HepG2 (cell line): ENCODE data around the gene MROH2A. TPM values are rescaled to one million over a fixed set of nuclear protein-coding genes. Genes with fewer than 3 reads are reported as not detected.

Experiments
- ATAC-seq: fragments of 200-7000 bp; cut with Tn5 transposase; 3 replicates; pipeline ENCODE4 v1.9.1; 2020; ENCODE audit warnings: mild to moderate bottlenecking, moderate library complexity
- BruUV-seq: library from RNA; stranded (reverse); fragments of 400-500 nt; replicated peaks from 2 replicates; lab custom pipeline; 2021; lab: Mats Ljungman, UMichigan
- CTCF ChIA-PET: fragments of 300-600 bp; formaldehyde crosslinking; extraction: SDS; loops from one replicate; lab custom pipeline; 2021; ENCODE audit warnings: low total read pairs, inconsistent platforms, low intra/inter-chr PET ratio; lab: Yijun Ruan, JAX
- POLR2A ChIA-PET: fragments of 350-600 bp; sonication (Branson Sonifier 250); formaldehyde crosslinking; loops from one replicate; lab custom pipeline; 2020; ENCODE audit warnings: antibody characterized with exemption, inconsistent platforms; lab: Yijun Ruan, JAX
- DNase-seq: peaks from one replicate; pipeline ENCODE4 v3.0.0-alpha.2; 2015; ENCODE audit warnings: low spot score
- FAIRE-seq: peaks from 3 replicates; lab custom pipeline; 2011; peaks lifted over from hg19 to GRCh38; lab: Jason Lieb, UNC
- H2AFZ ChIP-seq: one replicate; pipeline ENCODE4 v1.6.1; 2011; ENCODE audit warnings: low read length, inconsistent platforms
- H3K27ac ChIP-seq: fragments of 300-600 bp; 3 replicates; pipeline ENCODE4 v1.8.0; 2011; ENCODE audit warnings: mixed run types, mild to moderate bottlenecking, mixed read lengths, low read length, inconsistent platforms; ENCODE audit not compliant: insufficient read depth; ENCODE audit errors: extremely low read length
- H3K27me3 ChIP-seq, 2 experiments: fragments of 200-600 bp in 1 of 2; 2 replicates in 1 of 2; 3 replicates in 1 of 2; pipeline versions ENCODE4 v1.6.0 to v1.8.0; 2011; ENCODE audit warnings: low read length in 2 of 2, mild to moderate bottlenecking in 2 of 2, moderate library complexity in 2 of 2, inconsistent platforms in 1 of 2; ENCODE audit not compliant: insufficient read depth in 2 of 2, control insufficient read depth in 1 of 2
- H3K36me3 ChIP-seq, 2 experiments: fragments of 200-600 bp in 1 of 2; replicated peaks in 1 of 2; 2 replicates in 1 of 2; 3 replicates in 1 of 2; pipeline versions ENCODE4 v1.5.1 to v1.8.0; 2011; ENCODE audit warnings: low read length in 2 of 2, inconsistent platforms in 1 of 2; ENCODE audit not compliant: insufficient read depth in 2 of 2, control insufficient read depth in 1 of 2
- H3K4me1 ChIP-seq: 2 replicates; pipeline ENCODE4 v1.5.1; 2012; ENCODE audit warnings: low read length, inconsistent platforms; ENCODE audit not compliant: insufficient read depth
- H3K4me2 ChIP-seq: 2 replicates; pipeline ENCODE4 v1.6.0; 2011; ENCODE audit warnings: low read depth, low read length, inconsistent platforms
- H3K4me3 ChIP-seq, 3 experiments: fragments of 200-600 bp in 1 of 3; sonication (generic), shearing (Covaris generic) in 1 of 3; replicated peaks in 1 of 3; 2 replicates each; pipeline ENCODE4 v1.5.1; 2011 to 2016; ENCODE audit warnings: low read length in 3 of 3, inconsistent platforms in 2 of 3, low read depth in 2 of 3, mild to moderate bottlenecking in 2 of 3, control low read depth in 1 of 3, mixed read lengths in 1 of 3; ENCODE audit not compliant: insufficient read depth in 1 of 3
- H3K79me2 ChIP-seq: one replicate; pipeline ENCODE4 v1.6.1; 2011; ENCODE audit warnings: low read length, inconsistent platforms; ENCODE audit not compliant: insufficient read depth
- H3K9ac ChIP-seq: 2 replicates; pipeline ENCODE4 v1.6.0; 2011; ENCODE audit warnings: mild to moderate bottlenecking, low read depth, low read length, inconsistent platforms; ENCODE audit not compliant: insufficient read depth
- H3K9me3 ChIP-seq: 2 replicates; pipeline ENCODE4 v1.5.1; 2012; ENCODE audit warnings: mild to moderate bottlenecking, low read length
- H4K20me1 ChIP-seq: 2 replicates; pipeline ENCODE4 v1.6.0; 2011; ENCODE audit warnings: inconsistent platforms, mild to moderate bottlenecking, low read length, moderate library complexity; ENCODE audit not compliant: insufficient read depth
- HHEX ChIP-seq: IDR thresholded peaks from 2 replicates; pipeline ENCODE4 v1.6.1; 2016; ENCODE audit warnings: control low read depth
- HNRNPH1 ChIP-seq: fragments of 200-400 bp; formaldehyde crosslinking; optimal IDR thresholded peaks from 2 replicates; pipeline ENCODE3; 2017; ENCODE audit warnings: mild to moderate bottlenecking, low read depth, low read length
- KAT8 ChIP-seq: IDR thresholded peaks from 2 replicates; pipeline ENCODE4 v1.6.1; 2016; ENCODE audit warnings: missing genetic modification reagents, missing compliant biosample characterization
- PAF1 ChIP-seq: IDR thresholded peaks from 2 replicates; pipeline ENCODE4 v1.6.1; 2016; ENCODE audit warnings: missing genetic modification reagents, missing compliant biosample characterization
- ZNF629 ChIP-seq: sonication (generic); formaldehyde crosslinking; conservative IDR thresholded peaks from 2 replicates; pipeline ENCODE4 v1.5.0; 2020; ENCODE audit warnings: missing genetic modification reagents
- ZSCAN25 ChIP-seq: sonication (generic); formaldehyde crosslinking; IDR thresholded peaks from 2 replicates; pipeline ENCODE4 v1.8.0; 2022; ENCODE audit warnings: mild to moderate bottlenecking, missing genetic modification reagents
- WGBS: methylation state at CpG from one replicate; pipeline ENCODE4 v1.1.6; 2017; ENCODE audit warnings: low lambda C conversion rate; 5-methylcytosine and 5-hydroxymethylcytosine counted together
- in situ Hi-C: cut with HindIII; loops from 2 replicates; pipeline ENCODE4 v1.10.0; 2017; ENCODE audit warnings: low pct_unique_long_range_greater_than_20kb; ENCODE audit not compliant: extremely low pct_ligation_motif_present
- intact Hi-C: fragments of 100-400 bp; cut with micrococcal nuclease; formaldehyde crosslinking; loops from one replicate; pipeline ENCODE4 v1.10.0; 2022; ENCODE audit not compliant: unreplicated experiment
- polyA plus RNA-seq, 8 experiments: library from polyadenylated mRNA; depleted of rRNA in 3 of 8; stranded (reverse) in 7 of 8; unstranded in 1 of 8; fragments of >200 nt; fragmentation: Illumina TruSeq in 4 of 8; extraction: Trizol in 4 of 8; gene quantifications; 2 replicates each; pipeline versions ENCODE4 v1.2.1 to v1.2.3, GENCODE V29; 2011 to 2016; ENCODE audit warnings: low read depth in 4 of 8, missing spikeins in 1 of 8, mixed read lengths in 1 of 8; ENCODE audit not compliant: insufficient read depth in 1 of 8
- total RNA-seq, 5 experiments: library from RNA; depleted of rRNA; stranded (reverse); fragments of >200 nt; fragmentation: Illumina TruSeq; extraction: Trizol; gene quantifications; 2 replicates each; pipeline ENCODE4 v1.2.3, GENCODE V29; 2016; ENCODE audit warnings: low read depth in 1 of 5
- TF ChIP-seq, protein P1 (sequence below): sonication (generic); formaldehyde crosslinking; IDR thresholded peaks from 2 replicates; pipeline ENCODE4 v1.4.0; 2020; ENCODE audit warnings: missing genetic modification reagents

The MROH2A gene
- total and polyA plus RNA-seq, 2 of the 13 experiments (the other 11 are each of a cell fraction or from before 2014, with no cell fraction given): 0.03 to 0.04 TPM

DNA sequence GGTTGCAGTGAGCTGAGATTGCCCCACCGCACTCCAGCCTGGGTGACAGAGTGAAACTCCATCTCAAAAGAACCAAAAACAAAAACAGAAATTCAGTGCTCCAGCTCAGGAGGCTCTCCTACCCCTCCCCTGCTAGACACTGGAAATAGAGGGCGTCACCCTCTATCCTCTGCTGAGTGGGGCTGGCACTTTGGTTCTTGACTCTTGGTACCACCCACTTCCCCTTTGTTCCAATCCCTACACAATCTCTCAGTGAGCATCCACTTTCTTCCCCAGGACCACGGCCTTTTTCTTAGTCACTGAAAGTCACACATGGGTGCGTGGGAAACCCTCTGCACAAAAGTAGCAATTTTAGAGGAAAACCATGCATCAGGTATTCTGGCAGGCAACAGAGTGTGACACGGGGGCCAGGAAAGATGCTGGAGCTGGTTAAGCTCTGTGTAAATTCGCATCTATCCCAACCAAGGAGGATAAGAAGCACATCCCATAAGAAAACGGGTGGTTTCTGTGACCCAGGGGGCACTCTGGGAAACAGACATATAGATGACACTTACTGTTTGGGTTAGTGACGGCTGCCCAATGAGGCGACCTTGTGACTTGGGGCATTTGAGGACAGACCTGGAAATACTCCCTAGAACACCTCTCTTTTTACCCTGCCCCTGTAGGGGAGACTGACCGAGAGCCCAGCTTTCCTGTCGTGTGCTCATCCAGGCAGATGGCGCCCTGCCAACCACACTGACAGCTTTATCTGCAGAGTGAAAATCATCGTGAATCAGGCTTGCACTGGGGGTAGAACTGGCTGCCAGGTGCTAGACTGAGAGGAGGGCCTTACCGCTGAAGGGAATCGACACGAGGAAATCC lies 68.5 kb downstream of the MROH2A start:
- CTCF ChIA-PET: no interaction called here

DNA sequence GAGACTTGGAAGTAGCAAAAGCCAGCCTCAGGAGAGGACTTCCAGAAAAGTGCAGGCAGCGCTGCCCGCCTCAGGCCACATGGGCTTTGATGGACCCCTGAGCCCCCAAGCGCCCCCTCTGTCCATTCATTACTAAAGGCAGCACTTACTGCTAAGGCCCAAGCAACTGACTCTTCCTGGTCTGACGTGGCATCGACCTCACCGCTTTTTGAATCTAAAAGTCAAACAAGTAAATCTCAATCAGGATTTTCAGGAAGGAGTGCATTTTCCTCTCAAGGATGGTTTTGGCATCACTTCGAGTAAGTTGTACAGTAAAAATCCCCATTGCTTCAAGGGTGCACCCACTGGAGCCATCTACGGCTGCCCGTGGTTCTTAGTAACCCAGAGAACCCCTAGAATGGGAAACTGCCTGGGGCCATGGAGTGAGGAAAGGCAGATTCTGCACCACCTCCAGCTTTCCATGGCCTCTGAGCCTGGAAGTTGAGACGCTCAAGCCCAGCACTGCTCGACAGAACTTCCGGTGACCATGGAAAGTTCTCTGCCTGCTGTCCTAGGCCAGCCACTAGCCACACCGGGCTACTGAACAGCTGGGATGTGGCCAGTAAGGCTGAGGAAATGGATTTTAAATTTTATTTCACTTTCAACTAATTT lies 69.2 kb downstream of the MROH2A start:
- CTCF ChIA-PET: no interaction called here
- no peak overlapping the region for H2AFZ ChIP-seq
- H3K4me3 ChIP-seq: no peak overlapping the region
- H3K27ac ChIP-seq: no peak overlapping the region
- no peaks in the 10 kb centered on the region for H3K9me3 ChIP-seq
- no peak for FAIRE-seq
- TF ChIP-seq HHEX (CRISPR knock-in tag): no peak
- TF ChIP-seq ZNF629: no peak
- peaks cover 16% of the 10 kb centered on the region for H3K4me1 ChIP-seq
- H3K79me2 ChIP-seq: peaks cover 20% of the 10 kb centered on the region
- 97% methylated on average over 13 of the region's 13 CpGs for WGBS
- no peaks in the 10 kb centered on the region for H3K27me3 ChIP-seq
- peaks cover 7% of the 10 kb centered on the region; the same call in 1 of the 2 replicates for H4K20me1 ChIP-seq
- ATAC-seq: no peak; the same call in 2 of the 3 replicates
- no peak overlapping the region for H3K4me2 ChIP-seq
- POLR2A ChIA-PET: no interaction called here
- H3K36me3 ChIP-seq: peaks cover 56 to 95% of the 10 kb centered on the region in 2 experiments
- DNase-seq: no peak
- in situ Hi-C loops (loop anchor here (25.0 kb wide), 1 partner anchor 535 kb away; the partner anchor contains the start of gene SAG), intact Hi-C loops (no loop called here)
- H3K9ac ChIP-seq: no peak overlapping the region
- no TSS peak for BruUV-seq

More for the DNA sequence above, 68.5 kb downstream of the MROH2A start:
- no TSS peak for BruUV-seq
- Histone ChIP-seq H2AFZ (no peak overlapping the region), H3K4me3 (no peak overlapping the region), H4K20me1 (peaks cover 7% of the 10 kb centered on the region; the same call in 1 of the 2 replicates), H3K36me3 (peaks cover 61 to 95% of the 10 kb centered on the region in 2 experiments), H3K4me2 (no peak overlapping the region), H3K27ac (no peak overlapping the region), H3K4me1 (peaks cover 8% of the 10 kb centered on the region), H3K9me3 (no peaks in the 10 kb centered on the region), H3K9ac (no peak overlapping the region), H3K79me2 (peaks cover 14% of the 10 kb centered on the region), H3K27me3 (no peaks in the 10 kb centered on the region)
- no peak for ATAC-seq
- no peak for DNase-seq
- POLR2A ChIA-PET: no interaction called here
- intact Hi-C loops (no loop called here), in situ Hi-C loops (loop anchor here (25.0 kb wide), 1 partner anchor 534 kb away; the partner anchor contains the start of gene SAG)
- no peak for TF ChIP-seq PAF1 (CRISPR knock-in tag)
- TF ChIP-seq KAT8 (CRISPR knock-in tag): no peak
- TF ChIP-seq, protein P1, sequence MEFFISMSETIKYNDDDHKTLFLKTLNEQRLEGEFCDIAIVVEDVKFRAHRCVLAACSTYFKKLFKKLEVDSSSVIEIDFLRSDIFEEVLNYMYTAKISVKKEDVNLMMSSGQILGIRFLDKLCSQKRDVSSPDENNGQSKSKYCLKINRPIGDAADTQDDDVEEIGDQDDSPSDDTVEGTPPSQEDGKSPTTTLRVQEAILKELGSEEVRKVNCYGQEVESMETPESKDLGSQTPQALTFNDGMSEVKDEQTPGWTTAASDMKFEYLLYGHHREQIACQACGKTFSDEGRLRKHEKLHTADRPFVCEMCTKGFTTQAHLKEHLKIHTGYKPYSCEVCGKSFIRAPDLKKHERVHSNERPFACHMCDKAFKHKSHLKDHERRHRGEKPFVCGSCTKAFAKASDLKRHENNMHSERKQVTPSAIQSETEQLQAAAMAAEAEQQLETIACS (CRISPR knock-in tag): no peak
- TF ChIP-seq ZSCAN25 (CRISPR knock-in tag): no peak
- no peak for TF ChIP-seq HNRNPH1
- WGBS: 93% methylated on average over 14 of the region's 16 CpGs
- no peak for FAIRE-seq
